COLO829 (cell line): ENCODE results near the gene DHRS3.
A peak's percentile ranks its signal among the peaks of the same experiment; 100 is the strongest.
"Not testable (repeated sequence)": the region's sequence is repeated elsewhere in the genome, so short reads cannot be mapped to it uniquely, and the experiment has no call there.

Source experiments
- DNase-seq: peaks from one replicate; pipeline ENCODE4 v3.0.0; 2012; ENCODE audit warnings: low spot score

Gene DHRS3

GRCh38 chr1:12573015-12573825 is 44.8 kb downstream of the DHRS3 start:
- no peak for DNase-seq

DNA sequence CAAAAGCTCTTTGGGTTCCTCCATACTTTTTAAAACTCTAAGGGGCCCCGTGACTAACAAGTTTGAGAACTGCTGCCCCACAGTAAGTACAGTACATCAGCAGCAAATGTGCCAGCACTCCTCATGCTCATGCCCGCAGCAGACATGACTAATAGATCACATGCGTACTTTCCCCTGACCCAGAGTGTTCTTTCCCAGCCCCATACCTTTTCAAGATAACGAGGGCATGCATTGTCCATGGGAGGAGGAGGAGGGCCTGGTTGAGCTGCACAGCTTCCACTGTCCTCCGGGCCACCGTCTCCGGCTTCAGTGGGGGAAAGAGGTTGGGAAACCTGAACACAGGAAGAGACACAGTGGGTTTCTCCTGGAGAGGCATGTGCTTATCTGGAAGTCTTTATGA is 45.5 kb downstream of the DHRS3 start:
- no peak for DNase-seq

DNA sequence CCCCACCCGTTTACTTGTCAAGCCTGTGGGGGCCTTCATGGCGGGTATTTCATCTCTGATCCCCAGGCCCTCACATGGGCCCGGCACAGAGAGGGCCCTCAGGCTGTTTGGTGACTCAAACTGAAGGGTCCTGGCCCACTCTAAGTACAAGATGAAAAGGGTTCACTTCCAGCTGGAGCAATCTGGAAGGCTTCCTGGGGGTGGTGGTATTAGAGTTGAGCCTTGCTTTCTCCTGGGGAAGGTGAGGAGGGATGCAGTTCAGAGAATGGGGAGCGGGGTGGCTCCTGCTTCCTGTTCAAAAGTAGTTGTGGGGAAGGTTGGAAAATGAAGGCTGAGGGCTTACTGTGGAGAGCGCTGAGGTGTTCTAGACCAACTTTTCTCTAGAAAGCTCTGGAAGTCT is 47.7 kb downstream of the DHRS3 start:
- DNase-seq = no peak

DNA sequence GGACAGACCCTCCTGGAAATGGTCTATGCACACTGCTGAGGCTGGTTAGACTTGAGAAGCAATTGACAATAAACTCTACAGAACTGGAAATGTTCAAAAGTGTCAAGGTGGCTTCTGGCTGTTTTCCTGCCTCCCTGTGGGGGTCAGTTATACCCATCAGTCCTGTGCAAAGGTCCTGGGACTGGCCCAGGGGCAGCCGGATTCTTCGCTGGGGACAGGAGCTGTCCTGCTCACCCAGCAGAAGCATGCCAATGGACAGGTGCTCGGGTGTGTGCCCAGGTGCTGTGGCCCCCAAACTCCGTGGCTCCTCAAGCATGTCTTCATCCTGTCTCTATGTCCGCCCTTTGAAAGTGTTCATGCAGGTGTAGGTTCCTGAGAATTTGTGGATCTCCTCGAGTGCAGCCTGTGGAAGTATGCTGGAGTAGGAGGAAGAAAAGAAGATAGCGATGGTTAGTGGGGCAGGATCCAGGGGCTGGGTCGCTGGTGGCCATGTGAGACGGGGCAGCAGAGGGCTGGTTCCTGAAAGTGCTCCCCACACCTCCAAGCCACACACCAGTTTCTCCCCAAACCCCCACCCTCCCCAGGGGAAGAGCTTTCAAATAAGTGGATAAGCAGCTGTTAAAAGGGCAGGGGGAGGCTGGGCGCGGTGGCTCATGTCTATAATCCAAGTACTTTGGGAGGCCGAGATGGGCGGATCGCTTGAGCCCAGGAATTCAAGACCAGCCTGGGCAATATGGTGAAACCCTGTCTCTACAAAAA is 49.8 kb downstream of the DHRS3 start:
- no peak for DNase-seq

- DNase-seq = no peak
Observed at GRCh38 chr1:12567288-12567819, 50.7 kb downstream of the DHRS3 start.

DNA sequence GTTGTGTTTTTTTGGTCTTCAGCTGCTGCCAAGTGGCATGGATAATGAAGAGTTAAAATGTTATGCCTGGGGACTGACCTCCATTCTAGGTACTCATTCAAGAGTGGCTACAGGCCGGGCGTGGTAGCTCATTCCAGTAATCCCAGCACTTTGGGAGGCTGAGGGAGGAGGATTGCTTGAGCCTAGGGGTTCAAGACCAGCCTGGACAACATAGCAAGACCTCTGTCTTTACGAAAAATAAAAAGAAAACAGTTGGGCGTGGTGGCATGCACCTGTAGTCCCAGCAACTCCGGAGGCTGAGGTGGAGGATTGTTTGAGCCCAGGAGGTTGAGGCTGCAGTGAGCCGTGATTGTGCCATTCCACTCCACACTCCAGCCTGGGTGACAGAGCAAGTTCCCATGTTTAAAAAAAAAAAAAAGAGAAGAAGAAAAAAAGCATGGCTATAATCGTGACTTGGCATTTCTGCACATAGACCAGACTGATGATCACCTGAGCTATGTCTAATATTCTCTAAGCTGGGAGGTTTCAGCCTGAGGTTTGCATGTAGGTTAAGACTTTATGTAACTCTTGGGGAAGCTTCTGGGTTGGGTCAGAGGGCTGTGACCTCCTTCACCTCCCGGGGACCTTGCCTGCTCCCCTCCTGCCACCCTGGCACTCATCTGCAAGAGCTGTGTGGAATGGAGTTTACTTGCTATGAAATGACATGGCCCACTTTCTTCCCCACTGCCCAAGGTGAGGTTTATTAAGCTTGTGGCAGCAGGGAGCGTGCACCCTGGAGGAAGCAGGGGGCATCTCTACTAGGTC is 51.3 kb downstream of the DHRS3 start:
- no peak for DNase-seq

GRCh38 chr1:12565966-12566352 is 52.1 kb downstream of the DHRS3 start:
- no peak for DNase-seq

DNA sequence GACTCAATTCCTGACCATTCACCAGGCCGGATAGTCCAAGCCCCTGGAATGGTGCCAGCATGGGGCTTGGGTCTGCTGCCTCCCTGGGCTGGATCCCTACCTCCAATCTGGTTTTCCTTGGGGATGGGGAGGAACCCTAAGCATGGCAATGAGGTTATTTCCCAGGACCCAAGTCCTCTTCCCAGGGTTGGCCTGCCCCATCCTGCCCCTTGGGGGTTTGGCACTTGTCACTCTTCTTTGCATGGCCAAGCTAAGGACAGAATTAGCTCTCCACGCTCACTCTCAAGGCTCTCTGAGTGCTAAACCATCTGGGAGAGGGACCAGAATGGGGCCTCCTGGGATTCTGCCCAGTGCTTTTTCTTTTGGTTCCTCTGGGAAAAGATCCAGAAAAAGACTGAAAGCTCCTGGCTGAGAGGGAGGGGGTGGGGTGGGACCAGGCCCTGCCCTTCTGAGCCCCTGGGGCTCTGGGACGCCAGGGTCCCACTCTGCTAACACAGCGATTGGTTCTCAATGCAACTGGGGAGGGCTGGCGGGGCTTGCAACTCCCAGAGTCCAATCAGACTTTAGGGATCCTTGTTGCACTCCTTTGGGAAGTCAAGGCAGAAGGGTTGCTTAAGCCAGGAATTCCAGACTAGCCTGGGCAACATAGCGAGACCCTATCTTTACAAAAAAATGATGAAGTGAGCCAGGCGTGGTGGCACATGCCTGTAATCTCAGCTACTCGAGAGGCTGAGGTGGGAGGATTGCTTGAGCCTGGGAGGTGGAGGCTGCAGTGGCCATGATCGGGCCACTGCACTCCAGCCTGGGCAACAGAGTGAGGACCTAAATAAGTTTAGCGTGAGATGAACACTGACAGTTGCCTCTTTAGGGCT is 52.7 kb downstream of the DHRS3 start:
- no peak for DNase-seq

DNA sequence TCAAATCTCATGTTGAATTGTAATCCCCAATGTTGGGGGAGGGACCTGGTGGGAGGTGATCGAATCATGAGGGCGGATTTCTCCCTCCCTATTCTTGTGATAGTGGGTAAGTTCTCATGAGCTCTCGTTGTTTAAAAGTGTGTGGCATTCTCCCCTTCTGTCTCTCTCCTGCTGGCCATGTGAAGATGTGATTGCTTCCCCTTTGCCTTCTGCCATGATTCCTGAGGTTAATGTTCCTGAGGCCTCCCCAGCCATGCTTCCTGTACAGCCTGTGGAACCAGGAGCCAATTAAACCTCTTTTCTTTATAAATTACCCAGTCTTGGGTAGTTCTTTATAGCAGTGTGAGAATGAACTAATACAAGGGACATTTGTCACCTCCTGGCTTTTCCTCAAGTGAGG is 53.8 kb downstream of the DHRS3 start:
- not testable (repeated sequence) for DNase-seq

DNA sequence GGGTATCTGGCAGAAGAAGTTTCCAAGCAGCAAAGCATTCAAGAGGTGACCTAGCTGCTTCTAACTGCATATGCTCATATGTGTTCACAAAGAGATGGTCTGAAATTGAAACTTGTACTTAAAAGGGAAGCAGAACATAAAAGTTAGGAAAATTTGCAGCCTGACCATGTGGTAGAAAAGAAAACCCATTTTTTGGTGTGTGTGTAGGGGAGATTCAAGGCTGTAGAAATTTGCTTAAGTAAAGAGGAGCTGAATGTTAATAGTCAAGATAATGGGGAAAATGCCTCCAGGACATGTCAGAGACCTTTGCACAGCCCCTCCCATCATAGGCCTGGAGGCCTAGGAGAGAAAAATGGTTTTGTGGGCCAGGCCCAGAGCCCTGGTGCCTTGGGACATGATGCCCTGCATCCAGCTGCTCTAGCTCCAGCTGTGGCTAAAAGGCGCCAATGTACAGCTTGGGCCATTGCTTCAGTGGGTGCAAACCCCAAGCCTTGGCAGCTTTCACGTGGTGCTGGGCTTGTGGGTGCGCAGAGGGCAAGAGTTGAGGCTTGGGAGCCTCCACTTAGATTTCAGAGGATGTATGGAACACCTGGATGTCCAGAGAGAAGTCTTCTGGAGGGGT is 54.9 kb downstream of the DHRS3 start:
- DNase-seq = no peak

- DNase-seq = no peak
Observed at GRCh38 chr1:12561121-12561520, 56.9 kb downstream of the DHRS3 start.

DNA sequence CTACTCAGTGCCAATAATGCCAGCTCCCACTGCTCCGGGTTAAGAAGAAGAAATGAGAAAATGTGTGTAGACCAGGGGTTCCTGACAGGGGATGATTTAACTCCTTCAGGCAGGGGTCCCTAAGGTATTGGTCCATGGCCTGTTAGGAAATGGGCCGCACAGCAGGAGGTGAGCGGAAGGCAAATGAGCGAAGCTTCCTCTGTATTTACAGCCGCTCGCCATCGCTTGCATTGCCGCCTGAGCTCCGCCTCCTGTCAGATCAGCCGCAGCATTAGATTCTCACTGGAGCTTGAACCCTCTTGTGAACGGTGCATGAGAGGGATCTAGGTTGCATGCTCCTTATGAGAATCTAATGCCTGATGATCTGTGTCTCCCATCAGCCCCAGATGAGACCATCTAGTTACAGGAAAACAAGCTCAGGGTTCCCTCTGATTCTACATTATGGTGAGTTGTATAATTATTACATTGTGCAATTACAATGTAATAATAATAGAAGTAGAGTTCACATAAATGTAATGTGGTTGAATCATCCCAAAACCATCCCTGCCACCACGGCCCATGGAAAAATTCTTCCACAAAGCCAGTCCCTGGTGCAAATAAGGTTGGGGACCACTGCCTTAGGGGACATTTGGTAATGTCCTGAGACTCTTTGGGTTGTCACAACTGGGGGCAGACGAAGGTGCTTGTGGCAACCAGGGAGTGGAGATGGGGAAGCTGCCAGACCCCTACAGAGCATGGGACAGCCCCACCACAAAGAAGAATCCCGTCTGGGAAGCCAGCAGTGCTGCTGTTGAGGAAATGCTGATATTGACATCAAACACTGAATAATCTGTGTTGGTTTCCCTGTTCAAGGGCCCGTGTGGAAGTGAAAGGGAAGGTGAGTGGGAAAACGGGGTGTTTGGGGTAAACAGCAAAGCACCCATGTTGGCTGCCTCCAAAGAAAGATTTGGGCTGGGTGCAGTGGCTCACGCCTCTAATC is 60.8 kb downstream of the DHRS3 start:
- no peak for DNase-seq

DNA sequence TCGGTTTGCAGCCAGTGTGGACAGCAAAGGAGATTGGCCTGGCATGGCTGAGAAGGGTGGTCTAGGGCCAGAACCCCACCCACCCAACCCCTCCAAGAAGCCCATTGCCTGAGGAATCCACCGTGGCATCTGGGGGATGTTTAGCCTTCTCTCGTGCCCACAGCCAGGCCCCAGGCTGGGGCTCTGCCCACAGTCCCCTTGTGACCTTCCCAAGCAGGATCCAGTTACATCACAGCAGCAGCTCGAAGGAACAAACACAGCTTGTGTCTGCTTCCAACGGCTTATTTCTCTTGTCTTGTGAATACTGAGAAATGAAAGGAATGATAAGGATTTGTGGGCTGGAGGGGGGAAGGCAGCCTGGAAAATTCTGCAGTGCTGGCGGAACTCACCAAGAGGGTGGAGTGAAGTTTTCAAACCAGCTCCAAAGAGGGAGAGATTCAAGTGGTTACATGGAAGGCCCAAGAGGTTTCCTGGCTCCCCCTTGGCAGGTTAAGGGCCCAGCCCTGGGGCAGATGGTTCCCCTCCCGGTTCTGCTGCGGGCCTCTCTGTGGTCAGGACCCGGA is 61.6 kb downstream of the DHRS3 start:
- peak; percentile 99 for DNase-seq

DNA sequence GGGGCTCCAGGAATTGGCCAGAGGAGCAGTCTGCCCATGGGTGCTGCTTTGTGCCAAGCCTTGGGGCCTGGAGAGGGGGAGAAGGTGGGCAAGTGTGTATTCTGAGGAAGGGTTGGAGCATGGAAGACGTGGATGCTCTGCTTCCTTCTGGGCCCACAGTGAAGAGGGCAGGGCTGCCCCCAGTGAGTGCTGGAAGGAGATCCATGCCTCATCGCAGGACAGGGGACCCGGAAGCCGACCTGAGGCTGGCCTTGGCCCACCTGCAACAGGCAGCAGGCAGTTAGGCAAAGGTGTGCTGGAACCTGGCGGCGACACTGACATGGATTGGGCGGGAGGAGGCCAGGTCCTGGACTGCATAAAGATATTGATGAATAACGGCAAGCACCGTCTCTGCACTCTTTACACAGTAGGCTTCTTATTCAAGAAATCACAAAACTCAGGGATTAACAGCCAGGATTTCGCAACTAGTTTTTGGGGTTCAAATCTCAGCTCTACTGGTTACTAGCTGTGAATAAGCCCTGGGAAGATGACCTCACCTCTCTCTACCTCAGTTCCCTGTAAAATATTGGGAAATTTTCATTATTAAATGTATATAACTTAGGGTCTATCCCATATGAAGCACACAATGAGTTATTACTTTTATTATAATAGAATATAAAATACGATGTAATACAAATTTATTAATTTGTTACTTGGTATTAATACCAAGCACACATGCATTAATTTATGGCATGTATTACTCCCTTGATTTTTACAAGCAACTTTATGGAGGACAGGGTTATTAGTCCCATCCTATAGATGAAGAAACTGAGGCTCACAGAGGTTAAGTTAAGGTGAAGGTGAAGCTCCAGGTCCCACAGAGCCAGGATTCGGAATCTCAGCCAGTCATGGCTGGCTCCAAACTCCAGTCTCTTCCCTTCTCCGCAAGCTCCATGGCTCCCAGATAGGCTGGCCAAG is 62.3 kb downstream of the DHRS3 start:
- no peak for DNase-seq

GRCh38 chr1:12554521-12555305 is 63.3 kb downstream of the DHRS3 start:
- DNase-seq = no peak

- no peak for DNase-seq
Observed at GRCh38 chr1:12553963-12554362, 64.0 kb downstream of the DHRS3 start.
